Measurements from ENCODE around the gene SLC43A3.

Gene SLC43A3

DNA sequence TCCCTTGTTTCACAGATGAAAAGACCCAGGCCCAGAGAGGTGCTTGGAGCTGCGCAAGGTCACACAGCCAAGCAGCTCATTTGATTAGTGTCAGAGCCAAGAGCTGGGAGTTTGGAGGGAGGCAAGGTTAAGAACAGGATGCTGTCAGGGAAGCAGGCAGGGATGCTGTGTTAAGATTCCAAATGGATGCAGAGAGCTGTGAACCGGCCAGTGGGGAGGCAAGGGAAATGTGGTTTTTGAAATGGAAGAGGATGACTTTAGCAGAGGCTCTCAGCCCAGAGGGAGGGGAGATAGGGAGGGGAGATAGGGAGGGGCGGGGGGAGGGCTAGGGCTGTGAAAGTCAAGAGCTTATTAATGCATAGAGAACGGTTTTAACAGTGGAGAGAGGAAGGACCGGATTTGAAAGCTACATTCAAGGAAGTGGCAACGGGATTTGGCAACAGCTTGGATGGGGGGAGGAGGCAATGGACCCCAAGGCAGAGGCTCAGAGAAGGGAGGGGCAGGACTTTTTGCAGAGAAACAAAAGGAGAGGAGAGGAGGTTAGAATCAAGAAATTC is 46.4 kb upstream of the SLC43A3 start:
- H3K27ac ChIP-seq = no peak overlapping the region
- TF ChIP-seq, protein P1, sequence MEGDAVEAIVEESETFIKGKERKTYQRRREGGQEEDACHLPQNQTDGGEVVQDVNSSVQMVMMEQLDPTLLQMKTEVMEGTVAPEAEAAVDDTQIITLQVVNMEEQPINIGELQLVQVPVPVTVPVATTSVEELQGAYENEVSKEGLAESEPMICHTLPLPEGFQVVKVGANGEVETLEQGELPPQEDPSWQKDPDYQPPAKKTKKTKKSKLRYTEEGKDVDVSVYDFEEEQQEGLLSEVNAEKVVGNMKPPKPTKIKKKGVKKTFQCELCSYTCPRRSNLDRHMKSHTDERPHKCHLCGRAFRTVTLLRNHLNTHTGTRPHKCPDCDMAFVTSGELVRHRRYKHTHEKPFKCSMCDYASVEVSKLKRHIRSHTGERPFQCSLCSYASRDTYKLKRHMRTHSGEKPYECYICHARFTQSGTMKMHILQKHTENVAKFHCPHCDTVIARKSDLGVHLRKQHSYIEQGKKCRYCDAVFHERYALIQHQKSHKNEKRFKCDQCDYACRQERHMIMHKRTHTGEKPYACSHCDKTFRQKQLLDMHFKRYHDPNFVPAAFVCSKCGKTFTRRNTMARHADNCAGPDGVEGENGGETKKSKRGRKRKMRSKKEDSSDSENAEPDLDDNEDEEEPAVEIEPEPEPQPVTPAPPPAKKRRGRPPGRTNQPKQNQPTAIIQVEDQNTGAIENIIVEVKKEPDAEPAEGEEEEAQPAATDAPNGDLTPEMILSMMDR (IDR thresholded peaks at IDR 0.05) = no peak
- TF ChIP-seq ZFX (IDR thresholded peaks at IDR 0.05; ENCODE audit: borderline replicate concordance) = no peak

DNA sequence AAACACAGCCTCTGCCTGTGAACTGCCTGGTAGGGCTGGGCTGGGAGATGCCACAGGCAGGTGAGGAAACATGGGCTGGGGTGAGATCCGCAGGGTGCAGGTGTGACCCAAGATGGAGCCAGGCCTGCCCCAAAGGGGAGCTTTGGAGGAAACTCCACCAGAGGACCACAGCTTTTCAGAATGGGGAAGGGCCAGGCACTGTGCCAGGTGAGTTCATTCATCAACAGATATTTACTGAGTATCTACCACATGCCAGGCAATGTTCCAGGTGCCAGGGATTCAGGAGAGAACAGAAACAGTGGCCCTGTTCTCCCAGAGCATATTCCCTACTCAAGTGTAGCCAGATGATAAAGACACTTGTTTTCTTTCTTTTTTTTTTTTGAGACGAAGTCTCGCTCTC is 44.6 kb upstream of the SLC43A3 start:
- TF ChIP-seq, protein P1 (IDR thresholded peaks at IDR 0.05) = no peak
- H3K27ac ChIP-seq = no peak overlapping the region

DNA sequence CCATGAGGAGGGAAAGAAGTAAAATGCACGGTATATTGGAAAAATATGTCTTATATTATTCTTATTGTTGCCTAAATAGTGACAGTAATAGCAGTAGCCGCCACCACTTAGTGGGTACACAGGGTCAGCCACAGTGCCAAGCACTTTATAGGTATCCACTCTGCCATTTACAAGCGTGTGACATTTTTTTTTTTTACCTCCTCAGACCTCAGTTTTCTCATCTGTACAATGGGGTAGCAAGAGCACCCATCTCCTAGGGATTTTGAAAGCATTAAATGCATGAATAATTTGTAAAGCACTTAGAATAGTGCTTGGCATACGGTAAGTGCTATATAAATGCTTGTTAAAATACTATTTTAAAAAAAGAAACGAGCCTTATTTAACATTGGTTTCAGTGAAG is 42.3 kb upstream of the SLC43A3 start:
- TF ChIP-seq ZFX (IDR thresholded peaks at IDR 0.05; ENCODE audit: borderline replicate concordance) = no peak
- TF ChIP-seq, protein P1 (IDR thresholded peaks at IDR 0.05) = no peak
- H3K27ac ChIP-seq = no peak overlapping the region

DNA sequence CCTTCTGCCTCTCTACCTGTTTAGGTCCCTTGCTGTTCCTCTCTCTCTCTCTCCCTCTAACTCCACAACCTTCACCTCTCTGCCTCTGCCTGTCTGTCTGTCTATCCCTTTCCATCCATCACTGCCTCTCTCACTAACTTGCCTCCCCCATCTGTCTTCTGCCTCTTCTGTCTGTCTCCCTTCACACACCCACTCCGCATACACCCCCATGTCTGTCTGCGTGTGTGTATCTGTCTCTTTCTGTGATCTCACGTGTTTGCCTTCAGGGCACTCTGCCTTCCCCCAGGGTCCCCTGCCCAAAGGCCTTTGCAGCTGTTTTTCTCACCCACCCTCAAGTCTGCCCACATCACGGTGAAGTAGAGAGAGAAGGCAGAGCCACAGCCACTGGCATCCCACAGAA is 41.4 kb upstream of the SLC43A3 start:
- TF ChIP-seq ZFX (IDR thresholded peaks at IDR 0.05; ENCODE audit: borderline replicate concordance) = no peak
- TF ChIP-seq, protein P1 (IDR thresholded peaks at IDR 0.05) = no peak
- H3K27ac ChIP-seq = no peak overlapping the region

DNA sequence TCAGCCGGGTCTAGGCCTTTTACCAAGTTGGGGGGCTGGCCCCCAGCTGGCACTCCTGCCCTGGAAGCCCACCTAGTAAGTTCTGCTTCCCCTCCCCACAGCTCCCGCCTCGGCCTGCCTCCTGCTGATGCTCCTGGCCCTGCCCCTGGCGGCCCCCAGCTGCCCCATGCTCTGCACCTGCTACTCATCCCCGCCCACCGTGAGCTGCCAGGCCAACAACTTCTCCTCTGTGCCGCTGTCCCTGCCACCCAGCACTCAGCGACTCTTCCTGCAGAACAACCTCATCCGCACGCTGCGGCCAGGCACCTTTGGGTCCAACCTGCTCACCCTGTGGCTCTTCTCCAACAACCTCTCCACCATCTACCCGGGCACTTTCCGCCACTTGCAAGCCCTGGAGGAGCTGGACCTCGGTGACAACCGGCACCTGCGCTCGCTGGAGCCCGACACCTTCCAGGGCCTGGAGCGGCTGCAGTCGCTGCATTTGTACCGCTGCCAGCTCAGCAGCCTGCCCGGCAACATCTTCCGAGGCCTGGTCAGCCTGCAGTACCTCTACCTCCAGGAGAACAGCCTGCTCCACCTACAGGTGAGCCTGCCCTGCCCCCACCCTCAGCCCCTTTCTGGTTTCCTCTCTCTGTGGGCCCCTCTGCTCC is 40.7 kb upstream of the SLC43A3 start:
- no peak overlapping the region for H3K27ac ChIP-seq
- TF ChIP-seq ZFX (IDR thresholded peaks at IDR 0.05; ENCODE audit: borderline replicate concordance) = no peak
- TF ChIP-seq, protein P1 (IDR thresholded peaks at IDR 0.05) = no peak

DNA sequence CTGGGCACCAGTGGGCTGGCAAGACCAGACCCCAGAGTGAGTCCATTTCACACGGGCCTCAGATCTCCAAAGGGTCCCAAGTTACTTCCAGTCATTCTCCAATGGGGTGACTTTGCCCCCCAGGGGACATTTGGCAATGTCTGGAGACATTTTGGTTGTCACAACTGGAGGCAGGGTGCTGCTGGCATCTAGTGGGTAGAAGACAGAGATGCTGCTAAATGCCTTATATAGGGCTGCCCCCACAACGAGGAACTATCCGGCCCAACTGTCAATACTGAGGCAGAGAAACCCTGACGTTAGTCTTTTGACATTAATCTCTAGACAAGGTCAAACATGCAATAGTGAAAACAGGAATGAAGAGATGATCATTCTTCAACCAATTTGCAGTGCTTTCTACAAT is 39.8 kb upstream of the SLC43A3 start:
- H3K27ac ChIP-seq = no peak overlapping the region
- no peak for TF ChIP-seq ZFX (IDR thresholded peaks at IDR 0.05; ENCODE audit: borderline replicate concordance)
- TF ChIP-seq, protein P1 (IDR thresholded peaks at IDR 0.05) = no peak

DNA sequence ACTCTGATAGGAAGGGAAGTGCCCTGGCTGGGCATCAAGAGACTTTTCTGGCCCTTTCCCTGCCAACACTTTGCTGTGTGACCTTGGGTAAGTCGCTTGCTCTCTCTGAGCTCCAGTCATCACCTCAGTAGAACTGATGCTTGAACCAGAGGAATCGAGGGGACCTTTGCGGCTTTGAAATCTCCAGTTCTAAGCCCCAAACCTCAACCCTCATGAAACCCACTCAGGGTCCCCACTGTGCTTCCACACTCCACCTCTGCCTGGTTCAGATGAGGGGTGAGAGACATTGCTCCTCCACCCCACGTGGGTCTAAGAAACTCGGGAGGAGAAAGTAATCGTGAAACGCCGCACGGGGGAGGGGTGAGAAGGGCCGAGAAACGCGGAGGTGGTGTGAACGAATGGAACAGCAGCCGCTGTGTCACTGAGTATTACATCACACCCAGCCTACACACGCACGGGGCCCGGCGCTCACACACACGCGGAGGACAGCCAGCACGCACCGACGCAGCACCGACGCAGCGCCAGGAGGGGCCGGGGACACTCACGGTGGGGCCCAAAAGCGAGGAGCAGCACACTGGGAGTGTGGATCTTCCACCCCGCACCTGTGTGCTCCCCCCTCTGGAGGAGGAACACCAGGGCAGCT is 37.7 kb upstream of the SLC43A3 start:
- TF ChIP-seq ZFX (IDR thresholded peaks at IDR 0.05; ENCODE audit: borderline replicate concordance) = no peak
- TF ChIP-seq, protein P1 (IDR thresholded peaks at IDR 0.05) = no peak
- no peak overlapping the region for H3K27ac ChIP-seq

Data from 22Rv1 (cell line).